GM18867 (cell line): Measurements from ENCODE around the gene TRMT10B.
"Not testable (repeated sequence)": the region's sequence is repeated elsewhere in the genome, so short reads cannot be mapped to it uniquely, and the experiment has no call there.

Source experiments
- ATAC-seq: cut with Tn5 transposase; IDR thresholded peaks from one replicate; pipeline ENCODE4 v1.9.1; 2021; ENCODE audit warnings: mild to moderate bottlenecking, moderate library complexity; ENCODE audit not compliant: unreplicated experiment

TRMT10B gene

DNA sequence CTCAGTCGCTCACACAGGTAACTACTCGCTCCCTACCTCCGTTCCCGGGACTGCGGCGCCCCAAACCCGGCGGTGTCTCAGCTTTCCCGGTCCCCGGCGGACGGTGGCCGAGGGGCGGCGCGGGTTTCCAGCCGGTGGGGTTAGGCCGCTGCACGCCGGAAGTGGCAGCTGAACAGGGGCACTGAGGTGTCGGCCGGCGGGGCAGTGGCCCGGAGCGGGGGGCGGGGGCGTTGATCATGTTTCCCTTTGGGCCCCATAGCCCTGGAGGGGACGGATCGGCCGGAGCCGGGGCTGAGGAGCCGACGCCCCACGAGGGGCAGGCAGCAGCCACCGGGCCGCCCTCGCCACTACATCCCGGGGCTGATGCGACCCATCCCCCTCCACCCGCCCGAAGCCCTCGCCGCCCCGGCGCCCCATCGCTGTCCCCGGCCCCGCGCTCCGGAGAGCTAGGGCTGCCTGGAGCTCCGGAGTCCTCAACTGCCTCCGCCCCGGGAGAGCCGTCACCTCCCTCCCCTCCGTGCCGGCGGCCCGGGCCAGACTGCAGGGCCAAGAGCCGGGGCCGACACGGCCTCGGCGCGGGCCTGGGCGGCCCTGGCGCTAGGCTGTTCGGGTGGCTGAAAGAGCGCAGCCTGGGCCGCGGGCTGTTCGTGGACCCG, 47.2 kb downstream of the TRMT10B start, which contains the start of gene DCAF10:
Gene DCAF10, plus strand, starts transcription at position 167 of the 656 bp plus-strand sequence. Its CDS starts 70 bp downstream, at position 237.
- peak; percentile 69 for ATAC-seq

DNA sequence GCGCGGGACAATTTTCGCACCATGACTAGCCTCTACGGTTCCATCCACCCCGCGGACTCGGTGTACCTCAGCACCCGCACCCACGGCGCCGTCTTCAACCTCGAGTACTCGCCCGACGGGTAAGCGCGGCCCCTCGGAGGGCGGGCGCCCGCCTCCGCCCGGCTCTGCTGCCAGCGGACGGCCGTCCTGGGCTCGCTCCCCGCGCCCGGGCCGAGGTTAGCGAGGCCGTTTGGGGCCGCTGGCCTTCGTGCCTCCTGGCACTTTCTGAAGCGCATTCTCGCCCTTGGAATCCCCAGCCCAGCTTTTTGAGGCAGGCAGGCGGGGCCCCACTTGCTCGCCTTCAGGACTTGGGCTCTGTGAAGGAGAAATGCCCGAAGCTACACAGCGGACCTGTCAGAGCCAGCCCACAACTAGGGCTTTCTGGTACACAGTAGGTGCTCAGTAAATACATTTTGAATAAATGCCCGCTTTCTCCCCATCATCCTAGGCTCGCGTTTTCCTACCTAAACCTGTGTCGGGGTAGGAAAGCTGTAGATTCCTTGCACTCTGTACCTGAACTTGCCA, 47.8 kb downstream of the TRMT10B start:
- ATAC-seq, result peak; percentile 44

DNA sequence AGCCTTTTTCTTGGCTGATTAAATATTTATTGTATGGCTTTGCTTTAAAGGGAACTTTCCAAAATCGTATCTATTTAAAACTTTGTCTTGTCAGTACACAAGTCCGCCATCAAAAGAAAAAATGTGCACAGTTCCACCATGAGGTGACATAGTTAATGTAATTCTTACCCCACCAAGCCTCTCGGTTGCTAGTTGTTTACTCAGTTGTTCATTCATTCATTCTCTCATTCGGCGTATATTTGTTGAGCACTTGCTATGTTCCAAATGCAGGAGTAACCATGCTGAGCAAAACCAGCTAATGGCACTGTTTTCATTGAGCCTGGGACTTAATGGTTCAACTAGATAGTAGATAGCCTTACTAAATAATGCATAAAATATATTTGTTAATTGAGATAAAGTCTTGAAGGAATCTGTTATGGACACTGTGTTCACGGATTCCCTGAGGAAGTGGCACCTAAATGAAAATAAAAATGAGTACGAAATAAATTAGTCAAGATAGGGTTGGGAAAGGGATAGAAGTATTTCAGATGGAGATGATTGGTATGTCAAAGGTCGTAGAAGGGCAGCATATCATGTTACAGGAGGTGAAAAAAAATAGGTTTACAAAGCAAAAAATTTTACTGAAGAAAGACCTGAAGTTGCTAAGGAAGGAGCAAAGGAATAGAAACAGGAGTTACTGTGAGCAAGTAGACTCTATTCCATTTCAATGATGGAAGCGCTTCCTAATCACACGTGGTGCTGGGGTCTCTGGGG, 48.5 kb downstream of the TRMT10B start:
- no peak for ATAC-seq

DNA sequence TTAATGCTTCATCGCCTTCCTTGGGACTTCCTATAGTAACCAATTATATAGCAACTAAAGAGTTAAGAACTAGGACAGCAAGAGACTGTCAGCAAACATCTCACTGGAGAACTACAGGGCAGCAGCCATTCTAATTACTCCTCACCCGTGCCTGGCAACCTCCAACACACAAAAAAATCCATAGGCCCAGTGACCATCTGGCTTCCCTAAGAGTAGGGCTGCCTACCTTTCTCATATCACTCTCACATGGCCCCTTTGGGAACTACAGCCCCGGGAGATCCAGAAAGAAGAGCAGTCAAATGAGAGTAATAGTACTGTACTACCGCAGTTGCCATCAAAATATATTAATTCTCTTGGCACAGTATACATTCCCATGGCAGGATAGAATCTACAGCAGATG, 52.7 kb downstream of the TRMT10B start:
- ATAC-seq, result no peak

DNA sequence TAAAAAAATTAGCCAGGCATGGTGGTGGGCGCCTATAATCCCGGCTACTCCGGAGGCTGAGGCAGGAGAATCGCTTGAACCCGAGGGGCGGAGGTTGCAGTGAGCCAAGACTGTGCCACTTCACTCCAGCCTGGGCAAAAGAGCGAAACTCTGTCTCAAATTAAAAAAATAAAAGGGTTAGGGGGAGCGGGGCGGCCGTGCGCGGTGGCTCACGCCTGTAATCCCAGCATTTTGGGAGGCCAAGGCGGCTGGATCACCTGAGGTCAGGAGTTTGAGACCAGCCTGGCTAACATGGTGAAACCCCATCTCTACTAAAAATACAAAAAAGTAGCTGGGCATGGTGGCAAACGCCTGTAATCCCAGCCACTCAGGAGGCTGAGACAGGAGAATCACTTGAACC, 56.1 kb downstream of the TRMT10B start:
- ATAC-seq, result not testable (repeated sequence)

DNA sequence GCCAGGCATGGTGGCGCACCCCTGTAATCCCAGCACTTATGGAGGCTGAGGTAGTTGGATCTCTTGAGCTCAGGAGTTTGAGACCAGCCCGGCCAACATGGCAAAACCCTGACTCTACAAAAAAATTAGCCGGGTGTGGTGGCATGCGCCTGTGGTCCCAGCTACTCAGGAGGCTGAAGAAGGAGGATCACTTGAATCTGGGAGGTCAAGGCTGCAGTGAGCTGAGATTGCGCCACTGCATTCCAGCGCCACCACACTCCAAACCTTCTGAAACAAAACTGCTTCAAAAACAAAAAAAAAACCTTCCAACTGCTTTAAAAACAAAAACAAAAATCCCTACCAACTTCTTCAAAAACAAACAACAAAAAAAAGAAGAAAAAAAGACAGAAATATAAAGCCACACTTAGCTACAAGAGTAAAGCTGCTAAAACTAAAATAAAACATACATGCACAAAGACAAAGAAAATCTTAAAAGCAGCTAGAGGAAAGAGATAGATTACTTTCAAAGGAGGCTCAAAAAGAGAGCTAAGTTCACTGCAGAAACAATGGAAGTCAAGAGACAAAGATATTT, 58.4 kb downstream of the TRMT10B start:
- no peak for ATAC-seq

GRCh38 chr9:37812773-37813379, 59.3 kb downstream of the TRMT10B start:
- ATAC-seq, result no peak

- no peak for ATAC-seq
Measured at GRCh38 chr9:37818849-37819248, 65.2 kb downstream of the TRMT10B start.

DNA sequence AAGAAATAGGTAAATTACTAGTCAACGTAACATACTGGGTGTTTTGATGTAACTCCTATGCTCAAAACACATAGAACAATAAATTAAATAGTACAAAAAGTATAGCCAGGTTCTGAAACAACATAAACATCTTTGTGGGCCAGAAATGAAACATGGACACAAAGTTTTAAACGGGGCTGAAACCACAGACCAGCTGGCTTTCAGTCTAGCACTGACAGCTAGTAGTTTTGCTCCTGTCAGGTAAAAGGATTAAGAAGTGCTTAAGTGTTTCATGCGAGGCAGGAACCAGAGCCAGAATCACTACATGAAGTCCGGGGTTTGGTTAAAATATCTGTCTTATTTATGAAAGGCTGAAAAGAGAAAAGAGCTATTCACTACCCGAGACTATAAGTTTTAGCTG, 66.5 kb downstream of the TRMT10B start:
- peak; percentile 58 for ATAC-seq

DNA sequence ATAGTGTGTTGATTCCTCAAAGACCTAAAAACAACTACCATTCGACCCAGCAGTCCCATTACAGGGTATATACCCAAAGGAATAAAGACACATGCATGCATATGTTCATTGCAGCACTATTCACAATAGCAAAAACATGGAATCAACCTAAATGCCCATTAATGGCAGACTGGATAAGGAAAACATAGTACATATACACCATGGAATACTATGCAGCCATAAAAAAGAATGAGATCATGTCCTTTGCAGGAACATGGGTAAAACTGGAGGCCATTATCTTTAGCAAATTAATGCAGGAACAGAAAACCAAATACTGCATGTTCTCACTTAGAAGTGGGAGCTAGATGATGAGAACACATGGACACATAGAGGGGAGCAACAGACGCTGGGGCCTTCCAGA, 71.6 kb downstream of the TRMT10B start:
- not testable (repeated sequence) for ATAC-seq

GRCh38 chr9:37827483-37828165, 74.0 kb downstream of the TRMT10B start:
- no peak for ATAC-seq
